OCI-LY3 (cell line): ENCODE measurements around the gene NANS.

Experiments
- H2AFZ ChIP-seq: fragments of 200-600, 300-600 bp; shearing (Covaris generic); 2 replicates; pipeline ENCODE4 v1.6.0; 2014; ENCODE audit warnings: antibody characterized with exemption, low read depth, low read length
- H3K27ac ChIP-seq: fragments of 200-600, 300-600 bp; sonication (generic); 2 replicates; pipeline ENCODE4 v1.5.1; 2014; ENCODE audit warnings: mild to moderate bottlenecking, low read length, moderate library complexity, mixed read lengths
- H3K27me3 ChIP-seq: fragments of 200-600, 300-600 bp; sonication (generic); 2 replicates; pipeline ENCODE4 v1.6.1; 2014; ENCODE audit warnings: low read depth, low read length, mixed read lengths
- H3K36me3 ChIP-seq: fragments of 200-600, 300-600 bp; sonication (generic); replicated peaks from 2 replicates; pipeline ENCODE3; 2014; ENCODE audit warnings: low read depth, low read length, mixed read lengths
- H3K4me1 ChIP-seq: fragments of 300-600, 200-600 bp; sonication (generic); 2 replicates; pipeline ENCODE4 v1.6.1; 2014; ENCODE audit warnings: low read length, mixed read lengths
- H3K4me2 ChIP-seq: fragments of 200-600, 300-600 bp; sonication (generic); 2 replicates; pipeline ENCODE4 v1.6.1; 2014; ENCODE audit warnings: low read length, mixed read lengths
- H3K4me3 ChIP-seq: fragments of 300-600, 200-600 bp; sonication (generic); 2 replicates; pipeline ENCODE4 v1.5.1; 2014; ENCODE audit warnings: antibody characterized with exemption, mild to moderate bottlenecking, low read length, moderate library complexity
- H3K79me2 ChIP-seq: fragments of 300-600, 200-600 bp; shearing (Covaris generic); 2 replicates; pipeline ENCODE4 v1.6.1; 2014; ENCODE audit warnings: mild to moderate bottlenecking, low read length, mixed read lengths
- H3K9ac ChIP-seq: fragments of 300-600, 200-600 bp; shearing (Covaris generic); 2 replicates; pipeline ENCODE4 v1.6.0; 2014; ENCODE audit warnings: mild to moderate bottlenecking, low read length, moderate library complexity
- H3K9me3 ChIP-seq: fragments of 200-600, 300-600 bp; shearing (Covaris generic); 2 replicates; pipeline ENCODE4 v1.6.1; 2014; ENCODE audit warnings: low read length, mixed read lengths; ENCODE audit not compliant: insufficient read depth
- H4K20me1 ChIP-seq: fragments of 200-600, 300-600 bp; sonication (generic); 2 replicates; pipeline ENCODE4 v1.6.1; 2016; ENCODE audit warnings: low read length, mixed read lengths; ENCODE audit not compliant: insufficient read depth
- EZH2phosphoT487 ChIP-seq: fragments of 200-600 bp; shearing (Covaris generic); IDR thresholded peaks from 2 replicates; pipeline ENCODE4 v1.6.1; 2018; ENCODE audit warnings: antibody characterized with exemption, mixed run types, low read depth
- TF ChIP-seq, protein P1 (sequence below): fragments of 200-600, 300-600 bp; sonication (generic); IDR thresholded peaks from 2 replicates; pipeline ENCODE4 v1.5.1; 2014; ENCODE audit warnings: antibody characterized with exemption, low read length, low read depth

Gene NANS

DNA sequence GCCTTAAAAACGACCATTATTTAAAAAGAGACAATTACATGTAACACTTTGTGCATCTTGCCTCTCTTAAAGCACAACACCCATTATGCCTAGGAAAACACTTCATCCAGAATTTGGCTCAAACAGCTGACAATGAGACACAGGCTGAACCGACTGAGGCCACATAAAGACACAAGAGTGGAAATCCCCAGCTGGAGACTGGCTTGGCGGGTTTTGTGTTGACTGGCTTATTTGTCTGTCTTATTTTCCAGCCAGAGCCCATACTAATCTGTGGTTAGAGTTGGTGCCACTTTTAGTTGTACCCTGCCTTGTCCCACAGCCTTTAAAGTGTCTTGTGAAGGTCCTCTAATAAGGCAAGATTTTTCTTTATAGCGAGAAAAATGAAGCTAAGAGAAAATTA is 41.3 kb downstream of the NANS start:
- peaks cover 18% of the 10 kb centered on the region for H3K4me1 ChIP-seq
- no peaks in the 10 kb centered on the region for H3K36me3 ChIP-seq
- no peaks in the 10 kb centered on the region for H3K79me2 ChIP-seq
- no peak overlapping the region for H3K27ac ChIP-seq
- no peak overlapping the region for H3K4me3 ChIP-seq
- no peaks in the 10 kb centered on the region for H3K27me3 ChIP-seq
- H3K9me3 ChIP-seq: no peaks in the 10 kb centered on the region
- H3K4me2 ChIP-seq: 0 out of 2 replicates have a peak overlapping the region, but pooled peaks have one; percentile 9
- no peaks in the 10 kb centered on the region for H4K20me1 ChIP-seq
- no peak overlapping the region for H2AFZ ChIP-seq
- TF ChIP-seq, protein P1, sequence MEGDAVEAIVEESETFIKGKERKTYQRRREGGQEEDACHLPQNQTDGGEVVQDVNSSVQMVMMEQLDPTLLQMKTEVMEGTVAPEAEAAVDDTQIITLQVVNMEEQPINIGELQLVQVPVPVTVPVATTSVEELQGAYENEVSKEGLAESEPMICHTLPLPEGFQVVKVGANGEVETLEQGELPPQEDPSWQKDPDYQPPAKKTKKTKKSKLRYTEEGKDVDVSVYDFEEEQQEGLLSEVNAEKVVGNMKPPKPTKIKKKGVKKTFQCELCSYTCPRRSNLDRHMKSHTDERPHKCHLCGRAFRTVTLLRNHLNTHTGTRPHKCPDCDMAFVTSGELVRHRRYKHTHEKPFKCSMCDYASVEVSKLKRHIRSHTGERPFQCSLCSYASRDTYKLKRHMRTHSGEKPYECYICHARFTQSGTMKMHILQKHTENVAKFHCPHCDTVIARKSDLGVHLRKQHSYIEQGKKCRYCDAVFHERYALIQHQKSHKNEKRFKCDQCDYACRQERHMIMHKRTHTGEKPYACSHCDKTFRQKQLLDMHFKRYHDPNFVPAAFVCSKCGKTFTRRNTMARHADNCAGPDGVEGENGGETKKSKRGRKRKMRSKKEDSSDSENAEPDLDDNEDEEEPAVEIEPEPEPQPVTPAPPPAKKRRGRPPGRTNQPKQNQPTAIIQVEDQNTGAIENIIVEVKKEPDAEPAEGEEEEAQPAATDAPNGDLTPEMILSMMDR: no peak
- no peak for TF ChIP-seq EZH2phosphoT487
- H3K9ac ChIP-seq: no peak overlapping the region

DNA sequence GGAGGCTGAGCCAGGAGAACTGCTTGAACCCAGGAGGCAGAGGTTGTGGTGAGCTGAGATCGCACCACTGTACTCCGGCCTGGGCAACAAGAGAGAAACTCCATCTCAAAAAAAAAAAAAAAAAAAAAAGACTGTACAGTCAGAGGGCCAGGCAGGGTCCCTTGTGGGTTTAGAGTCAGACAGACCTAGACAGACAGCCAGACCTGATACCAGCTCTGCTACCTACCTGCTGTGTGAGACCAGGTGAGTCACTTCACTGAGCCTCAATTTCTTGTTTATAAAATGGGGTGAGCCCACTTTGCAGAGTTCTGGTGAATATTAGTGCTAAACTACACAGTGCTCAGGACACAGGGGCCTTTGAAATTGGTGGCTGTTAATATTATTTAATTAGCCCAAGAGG is 42.8 kb downstream of the NANS start:
- Histone ChIP-seq H2AFZ (no peak overlapping the region), H3K27me3 (no peaks in the 10 kb centered on the region), H3K9me3 (no peaks in the 10 kb centered on the region), H3K79me2 (no peaks in the 10 kb centered on the region), H3K27ac (no peak overlapping the region), H3K36me3 (no peaks in the 10 kb centered on the region), H3K4me1 (peaks cover 24% of the 10 kb centered on the region), H3K4me2 (no peak overlapping the region), H3K9ac (no peak overlapping the region), H4K20me1 (no peaks in the 10 kb centered on the region), H3K4me3 (no peak overlapping the region)
- TF ChIP-seq, protein P1: no peak
- no peak for TF ChIP-seq EZH2phosphoT487

DNA sequence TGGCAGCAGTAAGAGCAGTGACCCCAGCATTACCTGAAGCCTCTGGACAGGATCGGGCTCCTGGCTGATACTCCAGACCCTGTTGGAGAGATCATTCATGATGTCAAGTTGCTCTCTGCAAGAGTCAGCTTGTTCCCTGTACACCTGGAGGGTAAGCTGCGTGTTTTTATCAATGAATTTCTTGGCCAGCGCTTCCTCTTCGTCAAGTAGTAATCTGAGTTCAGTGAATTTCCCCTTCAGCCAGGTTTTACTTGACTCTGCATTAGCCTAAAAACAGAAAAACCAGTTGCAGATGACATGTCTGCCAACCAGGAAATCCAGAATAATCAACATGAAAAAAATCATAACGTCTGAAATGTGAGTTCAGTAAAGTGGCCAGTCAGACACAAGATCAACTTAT is 43.4 kb downstream of the NANS start:
- no peak overlapping the region for H3K27ac ChIP-seq
- H4K20me1 ChIP-seq: no peaks in the 10 kb centered on the region
- H3K4me3 ChIP-seq: no peak overlapping the region
- H3K79me2 ChIP-seq: no peaks in the 10 kb centered on the region
- no peaks in the 10 kb centered on the region for H3K36me3 ChIP-seq
- no peaks in the 10 kb centered on the region for H3K9me3 ChIP-seq
- TF ChIP-seq EZH2phosphoT487: no peak
- TF ChIP-seq, protein P1: no peak
- H2AFZ ChIP-seq: no peak overlapping the region
- H3K9ac ChIP-seq: no peak overlapping the region
- no peak overlapping the region for H3K4me2 ChIP-seq
- H3K27me3 ChIP-seq: no peaks in the 10 kb centered on the region
- H3K4me1 ChIP-seq: peaks cover 28% of the 10 kb centered on the region

DNA sequence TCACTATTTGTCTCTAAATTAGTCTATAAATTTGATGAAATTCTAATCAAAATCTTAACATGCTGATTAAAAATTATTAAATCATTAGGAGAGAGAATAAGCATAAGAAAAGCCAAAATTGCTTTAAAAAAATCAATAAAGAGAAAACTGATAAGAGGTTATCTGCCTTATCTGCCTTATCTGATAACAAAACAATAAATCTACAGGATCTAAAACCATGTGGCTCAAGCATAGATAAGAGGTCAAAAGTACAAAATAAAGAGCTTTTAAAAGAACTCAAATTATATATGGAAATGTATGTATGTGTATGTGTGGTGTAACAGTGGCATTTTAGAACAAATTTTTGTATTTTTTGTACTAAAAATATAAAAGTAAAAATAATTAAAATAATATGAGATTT is 43.9 kb downstream of the NANS start:
- TF ChIP-seq, protein P1: no peak
- no peak for TF ChIP-seq EZH2phosphoT487
- no peaks in the 10 kb centered on the region for H3K27me3 ChIP-seq
- H4K20me1 ChIP-seq: no peaks in the 10 kb centered on the region
- H2AFZ ChIP-seq: no peak overlapping the region
- no peak overlapping the region for H3K9ac ChIP-seq
- H3K4me1 ChIP-seq: peaks cover 28% of the 10 kb centered on the region
- H3K79me2 ChIP-seq: no peaks in the 10 kb centered on the region
- H3K27ac ChIP-seq: no peak overlapping the region
- no peak overlapping the region for H3K4me3 ChIP-seq
- no peak overlapping the region for H3K4me2 ChIP-seq
- no peaks in the 10 kb centered on the region for H3K9me3 ChIP-seq
- H3K36me3 ChIP-seq: no peaks in the 10 kb centered on the region
